ENCODE measurements around the gene CREB5.

GRCh38 chr7:28576656-28577055, 164.3 kb downstream of the CREB5 start:
- no peak for TF ChIP-seq POLR2A (IDR thresholded peaks at IDR 0.05)
- TF ChIP-seq, protein P1, sequence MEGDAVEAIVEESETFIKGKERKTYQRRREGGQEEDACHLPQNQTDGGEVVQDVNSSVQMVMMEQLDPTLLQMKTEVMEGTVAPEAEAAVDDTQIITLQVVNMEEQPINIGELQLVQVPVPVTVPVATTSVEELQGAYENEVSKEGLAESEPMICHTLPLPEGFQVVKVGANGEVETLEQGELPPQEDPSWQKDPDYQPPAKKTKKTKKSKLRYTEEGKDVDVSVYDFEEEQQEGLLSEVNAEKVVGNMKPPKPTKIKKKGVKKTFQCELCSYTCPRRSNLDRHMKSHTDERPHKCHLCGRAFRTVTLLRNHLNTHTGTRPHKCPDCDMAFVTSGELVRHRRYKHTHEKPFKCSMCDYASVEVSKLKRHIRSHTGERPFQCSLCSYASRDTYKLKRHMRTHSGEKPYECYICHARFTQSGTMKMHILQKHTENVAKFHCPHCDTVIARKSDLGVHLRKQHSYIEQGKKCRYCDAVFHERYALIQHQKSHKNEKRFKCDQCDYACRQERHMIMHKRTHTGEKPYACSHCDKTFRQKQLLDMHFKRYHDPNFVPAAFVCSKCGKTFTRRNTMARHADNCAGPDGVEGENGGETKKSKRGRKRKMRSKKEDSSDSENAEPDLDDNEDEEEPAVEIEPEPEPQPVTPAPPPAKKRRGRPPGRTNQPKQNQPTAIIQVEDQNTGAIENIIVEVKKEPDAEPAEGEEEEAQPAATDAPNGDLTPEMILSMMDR (IDR thresholded peaks at IDR 0.05): no peak
